BJ (cell line): Measurements from ENCODE around the gene DCX. TPM values are rescaled to one million over a fixed set of nuclear protein-coding genes. Genes with fewer than 3 reads are reported as not detected.

Experiments
- CTCF ChIA-PET: fragments of 350-600 bp; formaldehyde crosslinking; extraction: SDS; loops from one replicate; lab custom pipeline; 2021; ENCODE audit warnings: antibody characterized with exemption, inconsistent platforms; lab: Yijun Ruan, JAX
- POLR2A ChIA-PET: fragments of 300-600 bp; sonication (Branson Sonifier 250); formaldehyde crosslinking; extraction: SDS; loops from one replicate; lab custom pipeline; 2021; ENCODE audit warnings: antibody characterized with exemption; lab: Charles Lee
- DNase-seq: peaks from one replicate; pipeline ENCODE4 v3.0.0-alpha.2; 2011; ENCODE audit warnings: low read depth
- H3K27me3 ChIP-seq: 2 replicates; pipeline ENCODE4 v1.6.0; 2011; ENCODE audit warnings: low read length; ENCODE audit not compliant: control insufficient read depth, insufficient read depth
- H3K36me3 ChIP-seq: 2 replicates; pipeline ENCODE4 v1.5.1; 2011; ENCODE audit warnings: low read length; ENCODE audit not compliant: control insufficient read depth, insufficient read depth
- H3K4me3 ChIP-seq: 2 replicates; pipeline ENCODE4 v1.5.1; 2011; ENCODE audit warnings: low read depth, mild to moderate bottlenecking, control low read depth, low read length
- polyA plus RNA-seq: library from polyadenylated mRNA; depleted of rRNA; stranded (reverse); fragments of >200 nt; gene quantifications from 2 replicates; pipeline ENCODE4 v1.2.3, GENCODE V29; 2011
- TF ChIP-seq, protein P1 (sequence below): IDR thresholded peaks from 2 replicates; pipeline ENCODE4 v1.5.1; 2011; ENCODE audit warnings: low read depth, mild to moderate bottlenecking, control low read depth, inconsistent platforms, low read length, moderate library complexity; ENCODE audit not compliant: insufficient read depth

Gene DCX
- polyA plus RNA-seq, 1 experiment, result not detected

DNA sequence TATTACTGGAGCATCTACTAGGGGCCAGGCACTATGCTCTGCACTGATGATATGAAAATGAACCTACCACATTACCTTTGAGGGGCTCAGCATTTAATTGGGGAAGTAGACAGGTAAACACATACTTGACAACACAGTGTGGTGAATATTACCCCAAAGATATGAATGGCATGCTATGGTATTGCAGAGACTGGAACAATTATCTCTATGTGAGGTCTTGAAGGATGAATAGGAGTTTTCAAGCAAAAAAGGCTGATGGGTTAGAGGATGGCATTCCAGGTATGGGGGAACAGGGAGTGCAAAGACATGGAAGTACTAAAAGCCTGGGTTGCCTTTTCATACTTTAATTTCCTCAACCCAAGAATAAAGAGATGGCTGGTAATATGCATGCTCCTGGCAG lies 82.6 kb downstream of the DCX start:
- Histone ChIP-seq H3K4me3 (no peak overlapping the region), H3K36me3 (no peaks in the 10 kb centered on the region), H3K27me3 (no peaks in the 10 kb centered on the region)
- TF ChIP-seq, protein P1, sequence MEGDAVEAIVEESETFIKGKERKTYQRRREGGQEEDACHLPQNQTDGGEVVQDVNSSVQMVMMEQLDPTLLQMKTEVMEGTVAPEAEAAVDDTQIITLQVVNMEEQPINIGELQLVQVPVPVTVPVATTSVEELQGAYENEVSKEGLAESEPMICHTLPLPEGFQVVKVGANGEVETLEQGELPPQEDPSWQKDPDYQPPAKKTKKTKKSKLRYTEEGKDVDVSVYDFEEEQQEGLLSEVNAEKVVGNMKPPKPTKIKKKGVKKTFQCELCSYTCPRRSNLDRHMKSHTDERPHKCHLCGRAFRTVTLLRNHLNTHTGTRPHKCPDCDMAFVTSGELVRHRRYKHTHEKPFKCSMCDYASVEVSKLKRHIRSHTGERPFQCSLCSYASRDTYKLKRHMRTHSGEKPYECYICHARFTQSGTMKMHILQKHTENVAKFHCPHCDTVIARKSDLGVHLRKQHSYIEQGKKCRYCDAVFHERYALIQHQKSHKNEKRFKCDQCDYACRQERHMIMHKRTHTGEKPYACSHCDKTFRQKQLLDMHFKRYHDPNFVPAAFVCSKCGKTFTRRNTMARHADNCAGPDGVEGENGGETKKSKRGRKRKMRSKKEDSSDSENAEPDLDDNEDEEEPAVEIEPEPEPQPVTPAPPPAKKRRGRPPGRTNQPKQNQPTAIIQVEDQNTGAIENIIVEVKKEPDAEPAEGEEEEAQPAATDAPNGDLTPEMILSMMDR, result no peak
- ChIA-PET CTCF (no interaction called here), POLR2A (no interaction called here)
- DNase-seq, result no peak

DNA sequence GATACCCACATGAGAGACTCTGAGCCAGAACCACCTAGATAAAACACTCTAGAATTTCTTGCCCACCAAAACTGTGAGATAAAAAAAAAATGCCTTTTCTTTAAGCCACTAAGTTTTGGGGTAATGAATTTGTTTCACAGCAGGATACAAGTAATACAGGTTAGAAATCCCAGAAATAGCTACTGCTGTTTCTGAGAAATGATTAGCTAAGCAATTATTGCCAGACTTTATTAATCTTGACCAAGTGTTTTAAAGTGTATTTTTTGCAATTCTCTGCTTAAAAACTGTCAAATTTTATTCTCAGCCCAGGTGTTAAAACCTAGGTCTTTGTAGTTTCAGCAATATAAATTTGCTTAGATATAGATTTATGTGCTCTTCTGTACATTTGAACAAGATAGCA lies 83.1 kb downstream of the DCX start:
- TF ChIP-seq, protein P1, result no peak
- Histone ChIP-seq H3K4me3 (no peak overlapping the region), H3K27me3 (no peaks in the 10 kb centered on the region), H3K36me3 (no peaks in the 10 kb centered on the region)
- ChIA-PET CTCF (no interaction called here), POLR2A (no interaction called here)
- DNase-seq, result no peak

DNA sequence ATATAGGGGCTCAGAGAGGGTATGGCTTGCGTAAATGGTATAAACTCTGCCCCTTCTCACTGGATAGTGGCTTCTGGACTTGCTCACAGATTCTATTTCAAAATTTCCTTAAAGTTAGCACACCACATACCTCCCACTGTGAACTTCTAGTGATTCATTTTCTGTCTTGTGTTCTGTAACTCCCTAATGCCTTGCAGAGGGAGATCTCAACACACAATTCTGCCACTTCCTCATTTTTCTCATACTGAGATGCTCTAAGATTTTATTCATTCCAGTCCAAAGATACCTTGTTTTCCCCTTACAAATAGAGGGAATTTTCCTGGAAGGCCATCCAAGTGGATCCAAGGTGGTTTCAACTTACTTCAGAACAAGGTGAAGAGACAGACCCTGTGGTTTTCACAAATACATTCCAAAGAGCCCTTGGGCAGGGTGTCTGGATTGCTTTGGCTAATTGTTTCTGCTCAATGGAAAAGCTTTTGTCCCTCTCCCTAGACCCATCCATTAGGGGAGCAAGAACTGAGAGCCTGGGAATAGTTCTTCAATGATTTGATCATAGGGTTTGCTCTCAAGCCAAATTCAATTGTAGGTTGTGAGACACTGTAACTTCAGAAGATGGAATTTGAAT lies 89.6 kb downstream of the DCX start:
- no peak for DNase-seq
- TF ChIP-seq, protein P1, result no peak
- no peak overlapping the region for H3K4me3 ChIP-seq
- no peaks in the 10 kb centered on the region for H3K27me3 ChIP-seq
- CTCF ChIA-PET, result no interaction called here
- POLR2A ChIA-PET, result no interaction called here
- H3K36me3 ChIP-seq, result no peaks in the 10 kb centered on the region

GRCh38 chrX:111319451-111319850 lies 92.5 kb downstream of the DCX start:
- no peaks in the 10 kb centered on the region for H3K27me3 ChIP-seq
- H3K36me3 ChIP-seq, result no peaks in the 10 kb centered on the region
- DNase-seq, result no peak
- POLR2A ChIA-PET, result no interaction called here
- TF ChIP-seq, protein P1, result no peak
- CTCF ChIA-PET, result no interaction called here
- no peak overlapping the region for H3K4me3 ChIP-seq

- TF ChIP-seq, protein P1, result no peak
- ChIA-PET POLR2A (no interaction called here), CTCF (no interaction called here)
- H3K27me3 ChIP-seq, result no peaks in the 10 kb centered on the region
- H3K4me3 ChIP-seq, result no peak overlapping the region
- H3K36me3 ChIP-seq, result no peaks in the 10 kb centered on the region
- no peak for DNase-seq
Observed at GRCh38 chrX:111318901-111319300, 93.1 kb downstream of the DCX start.
